Measurements from ENCODE around the gene ALAD.

ALAD gene

GRCh38 chr9:113355040-113355596 lies 46.0 kb downstream of the ALAD start:
- no peaks in the 10 kb centered on the region for H3K27me3 ChIP-seq (replicated peaks; ENCODE audit: control insufficient read depth, insufficient read depth, low read length)
- peak; percentile 39 for TF ChIP-seq CTCF (IDR thresholded peaks at IDR 0.05; ENCODE audit: insufficient read depth, low read length, poor library complexity, severe bottlenecking)
- no peaks in the 10 kb centered on the region for H3K36me3 ChIP-seq (ENCODE audit: control insufficient read depth, insufficient read depth, low read length)
- no peak overlapping the region for H3K4me3 ChIP-seq (replicated peaks; ENCODE audit: low read depth, low read length)
- no peak for DNase-seq (ENCODE audit: extremely low read depth, insufficient read length)

- Histone ChIP-seq H3K36me3 (ENCODE audit: control insufficient read depth, insufficient read depth, low read length) (no peaks in the 10 kb centered on the region), H3K27me3 (replicated peaks; ENCODE audit: control insufficient read depth, insufficient read depth, low read length) (no peaks in the 10 kb centered on the region; the same call in 1 of the 2 replicates), H3K4me3 (replicated peaks; ENCODE audit: low read depth, low read length) (no peak overlapping the region)
- TF ChIP-seq CTCF (IDR thresholded peaks at IDR 0.05; ENCODE audit: insufficient read depth, low read length, poor library complexity, severe bottlenecking), result no peak
- DNase-seq (ENCODE audit: extremely low read depth, insufficient read length), result no peak
Observed at GRCh38 chr9:113352411-113352810, 48.7 kb downstream of the ALAD start.

GRCh38 chr9:113352006-113352405 lies 49.1 kb downstream of the ALAD start:
- Histone ChIP-seq H3K27me3 (replicated peaks; ENCODE audit: control insufficient read depth, insufficient read depth, low read length) (no peaks in the 10 kb centered on the region; the same call in 1 of the 2 replicates), H3K4me3 (replicated peaks; ENCODE audit: low read depth, low read length) (no peak overlapping the region), H3K36me3 (ENCODE audit: control insufficient read depth, insufficient read depth, low read length) (no peaks in the 10 kb centered on the region)
- no peak for TF ChIP-seq CTCF (IDR thresholded peaks at IDR 0.05; ENCODE audit: insufficient read depth, low read length, poor library complexity, severe bottlenecking)
- no peak for DNase-seq (ENCODE audit: extremely low read depth, insufficient read length)

- no peak for TF ChIP-seq CTCF (IDR thresholded peaks at IDR 0.05; ENCODE audit: insufficient read depth, low read length, poor library complexity, severe bottlenecking)
- Histone ChIP-seq H3K4me3 (replicated peaks; ENCODE audit: low read depth, low read length) (no peak overlapping the region), H3K27me3 (replicated peaks; ENCODE audit: control insufficient read depth, insufficient read depth, low read length) (no peaks in the 10 kb centered on the region; the same call in 1 of the 2 replicates), H3K36me3 (ENCODE audit: control insufficient read depth, insufficient read depth, low read length) (no peaks in the 10 kb centered on the region)
- no peak for DNase-seq (ENCODE audit: extremely low read depth, insufficient read length)
Observed at GRCh38 chr9:113350937-113351336, 50.1 kb downstream of the ALAD start.

- H3K27me3 ChIP-seq (replicated peaks; ENCODE audit: control insufficient read depth, insufficient read depth, low read length), result no peaks in the 10 kb centered on the region; the same call in 1 of the 2 replicates
- peak overlapping the region; percentile 47 for H3K4me3 ChIP-seq (replicated peaks; ENCODE audit: low read depth, low read length)
- DNase-seq (ENCODE audit: extremely low read depth, insufficient read length), result no peak
Observed at GRCh38 chr9:113350107-113350661, 50.9 kb downstream of the ALAD start.

More at GRCh38 chr9:113350107-113350661, 50.9 kb downstream of the ALAD start:
- TF ChIP-seq CTCF (IDR thresholded peaks at IDR 0.05; ENCODE audit: insufficient read depth, low read length, poor library complexity, severe bottlenecking), result no peak
- no peaks in the 10 kb centered on the region for H3K36me3 ChIP-seq (ENCODE audit: control insufficient read depth, insufficient read depth, low read length)
